Uterus (tissue), 2 donors: ENCODE measurements around the gene GM2A.

Experiments used
- CTCF ChIP-seq, 4 experiments: fragments of 200-600 bp in 2 of 4; fragments of 450-650 bp in 2 of 4; sonication (generic) in 2 of 4; IDR thresholded peaks; one replicate each; pipeline ENCODE4 v1.5.1; 2016 to 2019; ENCODE audit warnings: antibody characterized with exemption in 4 of 4, mild to moderate bottlenecking in 2 of 4, moderate library complexity in 1 of 4
- POLR2A ChIP-seq, 2 donors: fragments of 450-650 bp; IDR thresholded peaks; one replicate each; pipeline ENCODE4 v1.6.1; 2016; ENCODE audit warnings: antibody characterized with exemption in 2 of 2, mild to moderate bottlenecking in 1 of 2, moderate library complexity in 1 of 2

DNA sequence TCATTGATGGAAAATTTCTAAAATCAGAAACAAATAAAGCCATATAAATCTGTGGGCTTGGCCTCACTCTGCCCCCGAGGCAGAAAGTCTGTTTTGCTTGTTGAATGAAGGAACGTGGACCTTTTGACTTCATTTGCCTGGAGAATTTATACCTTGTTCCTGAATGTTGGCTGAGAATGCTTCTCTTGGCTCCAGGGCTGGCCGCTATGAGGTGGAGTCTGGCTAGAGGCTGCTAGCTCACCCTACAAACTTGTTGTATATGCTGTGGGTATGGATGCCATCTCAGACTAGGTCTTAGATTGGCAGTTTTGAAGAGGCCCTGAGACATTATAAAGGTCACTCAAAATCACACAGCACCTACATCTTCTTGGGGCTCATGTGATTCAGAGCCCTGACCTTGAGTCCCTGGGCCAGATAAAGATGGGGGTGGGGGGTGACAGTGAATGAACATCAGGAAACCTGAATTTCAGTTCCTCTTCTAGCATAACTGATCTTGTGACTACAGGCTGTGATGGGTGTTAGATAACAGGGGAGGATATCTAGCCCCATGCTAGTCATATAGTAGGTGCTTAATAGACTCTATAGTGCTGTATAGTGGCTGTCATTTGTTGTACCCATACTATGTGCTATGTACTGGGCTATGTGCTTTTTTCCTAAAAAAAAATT lies 2.8 kb downstream of the GM2A start:
- TF ChIP-seq POLR2A (IDR thresholded peaks at IDR 0.05): no peak
- no peak for TF ChIP-seq CTCF (IDR thresholded peaks at IDR 0.05)
